ENCODE data around the gene ADA. TPM values are rescaled to one million over a fixed set of nuclear protein-coding genes. Genes with fewer than 3 reads are reported as not detected.

ADA gene
- total RNA-seq, 2 experiments from 2014 or later, result 67.0 to 142 TPM

DNA sequence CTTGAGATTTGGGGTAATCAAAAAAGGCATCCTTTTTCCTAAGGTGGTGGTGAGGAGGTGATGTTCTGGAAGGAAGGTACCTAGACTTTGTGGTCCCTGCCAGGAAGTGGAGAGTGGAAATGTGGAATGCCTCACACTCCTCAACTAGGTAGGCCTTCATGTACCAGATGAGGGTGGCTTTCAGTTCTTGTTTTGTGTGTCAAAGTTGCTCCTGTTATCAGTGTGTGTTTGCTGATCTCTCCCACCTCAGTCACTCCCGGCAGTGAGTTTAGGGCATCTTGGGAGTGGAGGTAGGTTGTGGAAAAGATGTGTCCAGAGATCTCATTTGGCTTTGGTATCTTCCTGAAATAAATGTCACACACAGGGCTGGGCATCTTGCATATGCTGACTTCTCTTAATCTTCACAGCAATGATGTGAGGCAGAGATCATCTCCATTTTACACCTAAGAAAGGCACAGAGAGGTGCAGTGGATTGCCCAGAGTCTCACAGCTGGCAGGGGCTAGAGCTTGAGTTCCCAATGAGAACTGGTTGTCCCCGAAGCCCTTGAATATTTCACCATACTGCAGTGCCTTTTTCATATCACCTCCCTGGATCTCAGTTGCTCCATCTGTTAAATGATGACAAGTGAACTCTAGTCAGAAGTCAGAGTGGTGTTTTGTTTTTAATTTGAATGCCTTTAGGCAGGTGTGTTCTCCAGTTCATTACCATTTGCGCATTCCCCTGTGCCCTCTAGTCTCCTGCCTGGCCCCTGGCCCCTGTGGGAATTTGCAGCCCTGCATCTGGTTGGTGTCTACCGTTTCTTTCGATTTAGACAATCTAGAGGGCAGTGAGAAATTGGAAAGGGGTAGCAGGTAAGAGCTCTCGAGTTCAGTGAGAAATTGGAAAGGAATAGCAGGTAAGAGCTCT lies 66.2 kb downstream of the ADA start:
- H3K4me3 ChIP-seq (ENCODE audit: low read depth, low read length, poor library complexity, severe bottlenecking), result peak overlapping the region; percentile 72
- TF ChIP-seq, protein P1, sequence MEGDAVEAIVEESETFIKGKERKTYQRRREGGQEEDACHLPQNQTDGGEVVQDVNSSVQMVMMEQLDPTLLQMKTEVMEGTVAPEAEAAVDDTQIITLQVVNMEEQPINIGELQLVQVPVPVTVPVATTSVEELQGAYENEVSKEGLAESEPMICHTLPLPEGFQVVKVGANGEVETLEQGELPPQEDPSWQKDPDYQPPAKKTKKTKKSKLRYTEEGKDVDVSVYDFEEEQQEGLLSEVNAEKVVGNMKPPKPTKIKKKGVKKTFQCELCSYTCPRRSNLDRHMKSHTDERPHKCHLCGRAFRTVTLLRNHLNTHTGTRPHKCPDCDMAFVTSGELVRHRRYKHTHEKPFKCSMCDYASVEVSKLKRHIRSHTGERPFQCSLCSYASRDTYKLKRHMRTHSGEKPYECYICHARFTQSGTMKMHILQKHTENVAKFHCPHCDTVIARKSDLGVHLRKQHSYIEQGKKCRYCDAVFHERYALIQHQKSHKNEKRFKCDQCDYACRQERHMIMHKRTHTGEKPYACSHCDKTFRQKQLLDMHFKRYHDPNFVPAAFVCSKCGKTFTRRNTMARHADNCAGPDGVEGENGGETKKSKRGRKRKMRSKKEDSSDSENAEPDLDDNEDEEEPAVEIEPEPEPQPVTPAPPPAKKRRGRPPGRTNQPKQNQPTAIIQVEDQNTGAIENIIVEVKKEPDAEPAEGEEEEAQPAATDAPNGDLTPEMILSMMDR (conservative IDR thresholded peaks at IDR 0.05; ENCODE audit: low read length), result no peak
- peak overlapping the region; percentile 89 for H3K4me2 ChIP-seq (ENCODE audit: low read length)
- H3K4me1 ChIP-seq (ENCODE audit: insufficient read depth, low read length, poor library complexity, severe bottlenecking), result peaks cover 92% of the 10 kb centered on the region
- H3K27ac ChIP-seq (ENCODE audit: low read depth, low read length, poor library complexity, severe bottlenecking), result peak overlapping the region; percentile 98
- CTCF ChIA-PET (ENCODE audit: unreplicated experiment), result interaction anchor here (0.6 to 2.8 kb wide), 4 partner anchors 9 to 275 kb away, joined by 3 to 13 read pairs (median 4); no protein-coding TSS in a partner anchor
- peaks cover 8% of the 10 kb centered on the region for H3K9me3 ChIP-seq (ENCODE audit: low read length)
- peak; percentile 76 for DNase-seq (ENCODE audit: low spot score)
- H3K36me3 ChIP-seq (ENCODE audit: insufficient read depth, low read length), result peaks cover 21% of the 10 kb centered on the region
- intact Hi-C loops (cut with micrococcal nuclease; ENCODE audit: unreplicated experiment), result loop anchor here (1.0 to 10.0 kb wide), 2 partner anchors 25 to 379 kb away; partner anchors contain the start of genes STK4 and TOMM34
- POLR2A ChIA-PET, result interaction anchor here (0.7 to 3.6 kb wide), 19 partner anchors 9 to 303 kb away, joined by 3 to 33 read pairs (median 4); partner anchors contain the start of gene TTPAL
- H3K79me2 ChIP-seq (ENCODE audit: insufficient read depth, low read depth, low read length), result peaks cover 77% of the 10 kb centered on the region
- H2AFZ ChIP-seq (ENCODE audit: low read length), result no peak overlapping the region
- H3K9me2 ChIP-seq (ENCODE audit: insufficient read depth, low read length), result no peaks in the 10 kb centered on the region
- TSS peak; percentile 95 for BruUV-seq (replicated peaks)
- H4K20me1 ChIP-seq (ENCODE audit: insufficient read depth, low read length), result no peaks in the 10 kb centered on the region

DNA sequence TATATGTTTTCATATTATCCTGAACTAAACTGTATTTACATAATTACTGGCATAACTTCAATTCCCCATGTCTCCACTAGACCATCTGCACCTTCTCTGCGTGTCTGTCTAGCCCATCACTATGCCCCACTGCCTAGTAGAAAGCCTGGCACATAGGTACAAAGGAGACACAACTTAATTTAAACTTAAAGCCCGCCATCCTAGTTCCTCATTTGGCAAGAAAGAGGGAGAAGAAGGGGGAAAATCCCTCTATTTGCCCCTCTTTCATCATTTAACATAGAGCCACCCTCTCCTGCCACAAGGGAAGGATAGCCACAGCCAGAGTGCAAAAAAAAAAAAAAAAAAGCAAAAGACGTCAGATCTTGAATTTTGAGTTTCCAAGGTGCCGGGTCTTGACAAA lies 67.3 kb downstream of the ADA start:
- peak overlapping the region; percentile 89 for H3K4me2 ChIP-seq (ENCODE audit: low read length)
- H3K9me3 ChIP-seq (ENCODE audit: low read length), result peaks cover 8% of the 10 kb centered on the region
- TF ChIP-seq EZH2phosphoT487 (IDR thresholded peaks at IDR 0.05; ENCODE audit: borderline replicate concordance, low read depth, low read length), result no peak
- TF ChIP-seq, protein P1 (conservative IDR thresholded peaks at IDR 0.05; ENCODE audit: low read length), result peak; percentile 54
- no peak overlapping the region; the same call in 1 of the 2 replicates for H2AFZ ChIP-seq (ENCODE audit: low read length)
- H3K36me3 ChIP-seq (ENCODE audit: insufficient read depth, low read length), result peaks cover 10% of the 10 kb centered on the region
- intact Hi-C loops (cut with micrococcal nuclease; ENCODE audit: unreplicated experiment), result loop anchor here (10.0 kb wide), 1 partner anchor 381 kb away; the partner anchor contains the start of genes STK4 and TOMM34
- ChIA-PET POLR2A (interaction anchor here (2.1 kb wide), 1 partner anchor 10 kb away, joined by 12 read pairs; no protein-coding TSS in a partner anchor), CTCF (ENCODE audit: unreplicated experiment) (no interaction called here)
- DNase-seq (ENCODE audit: low spot score), result peak; percentile 71
- H4K20me1 ChIP-seq (ENCODE audit: insufficient read depth, low read length), result no peaks in the 10 kb centered on the region
- H3K27ac ChIP-seq (ENCODE audit: low read depth, low read length, poor library complexity, severe bottlenecking), result peak overlapping the region; percentile 98
- no peaks in the 10 kb centered on the region for H3K9me2 ChIP-seq (ENCODE audit: insufficient read depth, low read length)
- H3K79me2 ChIP-seq (ENCODE audit: insufficient read depth, low read depth, low read length), result peaks cover 65% of the 10 kb centered on the region
- peaks cover 92% of the 10 kb centered on the region for H3K4me1 ChIP-seq (ENCODE audit: insufficient read depth, low read length, poor library complexity, severe bottlenecking)
- BruUV-seq (replicated peaks), result no TSS peak
- peak overlapping the region; percentile 72 for H3K4me3 ChIP-seq (ENCODE audit: low read depth, low read length, poor library complexity, severe bottlenecking)

All from OCI-LY7 (cell line).